K562 (cell line): Measurements from ENCODE around the gene PRUNE1. TPM values are rescaled to one million over a fixed set of nuclear protein-coding genes. Genes with fewer than 3 reads are reported as not detected.

Experiments
- ATAC-seq: fragments of 200-7000 bp; cut with Tn5 transposase; 3 replicates; pipeline ENCODE4 v1.9.1; 2020; ENCODE audit warnings: moderate library complexity
- BruUV-seq: library from RNA; stranded (reverse); fragments of 400-500 nt; replicated peaks from 2 replicates; lab custom pipeline; 2021; lab: Mats Ljungman, UMichigan
- CTCF ChIA-PET: fragments of 300-600 bp; formaldehyde crosslinking; extraction: SDS; loops from one replicate; lab custom pipeline; 2021; ENCODE audit warnings: low intra/inter-chr PET ratio; lab: Yijun Ruan, JAX
- POLR2A ChIA-PET: fragments of 300-600, 350-650 bp; sonication (Branson Sonifier 250); formaldehyde crosslinking; extraction: SDS; loops from one replicate; lab custom pipeline; 2021; ENCODE audit warnings: antibody characterized with exemption, inconsistent platforms; lab: Yijun Ruan, JAX
- DNase-seq, 4 experiments: peaks; one replicate each; pipeline versions ENCODE4 v3.0.0 to v3.0.0-alpha.2; 2011 to 2018; ENCODE audit warnings: low spot score in 3 of 4, mixed read lengths in 3 of 4; ENCODE audit errors: extremely low read depth in 1 of 4
- FAIRE-seq: peaks from 2 replicates; lab custom pipeline; 2011; peaks lifted over from hg19 to GRCh38; lab: Jason Lieb, UNC
- H2AFZ ChIP-seq: 2 replicates; pipeline ENCODE4 v1.6.0; 2011; ENCODE audit warnings: low read depth, low read length, control low read depth, inconsistent platforms
- H3K27ac ChIP-seq: fragments of 200-600 bp; 3 replicates; pipeline ENCODE4 v1.8.0; 2011; ENCODE audit warnings: low read depth, mild to moderate bottlenecking, control low read depth, inconsistent platforms, low read length, moderate library complexity, mixed read lengths; ENCODE audit errors: extremely low read depth
- H3K27me3 ChIP-seq, 2 experiments: fragments of 300-600 bp in 1 of 2; 2 replicates in 1 of 2; 3 replicates in 1 of 2; pipeline versions ENCODE4 v1.6.0 to v1.8.0; 2011; ENCODE audit warnings: inconsistent platforms in 2 of 2, low read length in 2 of 2, mild to moderate bottlenecking in 1 of 2, mixed read lengths in 1 of 2, moderate library complexity in 1 of 2; ENCODE audit not compliant: control insufficient read depth in 2 of 2, insufficient read depth in 2 of 2
- H3K36me3 ChIP-seq: fragments of 300-600 bp; 3 replicates; pipeline ENCODE4 v1.8.0; 2011; ENCODE audit warnings: mild to moderate bottlenecking, low read length, inconsistent platforms; ENCODE audit not compliant: control insufficient read depth, insufficient read depth
- H3K4me1 ChIP-seq, 2 experiments: fragments of 200-600 bp in 1 of 2; replicated peaks in 1 of 2; 2 replicates in 1 of 2; 3 replicates in 1 of 2; pipeline versions ENCODE4 v1.5.1 to v1.8.0; 2011; ENCODE audit warnings: inconsistent platforms in 2 of 2, low read length in 2 of 2, mild to moderate bottlenecking in 1 of 2, mixed read lengths in 1 of 2, moderate library complexity in 1 of 2; ENCODE audit not compliant: control insufficient read depth in 2 of 2, insufficient read depth in 2 of 2
- H3K4me2 ChIP-seq: 2 replicates; pipeline ENCODE4 v1.6.1; 2011; ENCODE audit warnings: low read length, control low read depth, inconsistent platforms, mixed read lengths; ENCODE audit not compliant: insufficient read depth
- H3K4me3 ChIP-seq: fragments of 200-600 bp; sonication (generic), shearing (Covaris generic); 2 replicates; pipeline ENCODE4 v1.5.1; 2016; ENCODE audit warnings: control low read depth, inconsistent platforms
- H3K79me2 ChIP-seq: fragments of 200-600 bp; 3 replicates; pipeline ENCODE4 v1.8.0; 2011; ENCODE audit warnings: low read length, inconsistent platforms; ENCODE audit not compliant: control insufficient read depth, insufficient read depth
- H3K9ac ChIP-seq, 2 experiments: 2 replicates each; pipeline versions ENCODE4 v1.6.0 to v1.6.1; 2011; ENCODE audit warnings: low read depth in 2 of 2, low read length in 2 of 2, control low read depth in 1 of 2, inconsistent platforms in 1 of 2, mild to moderate bottlenecking in 1 of 2, mixed read lengths in 1 of 2; ENCODE audit not compliant: insufficient read depth in 1 of 2
- H3K9me1 ChIP-seq: one replicate; pipeline ENCODE4 v1.6.0; 2011; ENCODE audit warnings: inconsistent platforms, mild to moderate bottlenecking, low read length, moderate library complexity; ENCODE audit not compliant: control insufficient read depth, insufficient read depth
- H3K9me3 ChIP-seq: replicated peaks from 2 replicates; pipeline ENCODE4 v1.5.1; 2011; ENCODE audit warnings: low read depth, low read length, inconsistent platforms; ENCODE audit not compliant: control insufficient read depth, insufficient read depth
- H4K20me1 ChIP-seq: replicated peaks from 2 replicates; pipeline ENCODE4 v1.6.1; 2011; ENCODE audit warnings: low read length, inconsistent platforms, mixed read lengths; ENCODE audit not compliant: control insufficient read depth, insufficient read depth
- BRD9 ChIP-seq: fragments of 450-650 bp; IDR thresholded peaks from 2 replicates; pipeline ENCODE4 v1.6.1; 2018; ENCODE audit warnings: low read depth; ENCODE audit not compliant: partially characterized antibody
- BRF1 ChIP-seq: IDR thresholded peaks from 3 replicates; pipeline ENCODE4 v1.6.1; 2011; ENCODE audit warnings: borderline replicate concordance, mild to moderate bottlenecking; ENCODE audit not compliant: insufficient read length; ENCODE audit errors: extremely low read depth
- DDX20 ChIP-seq: fragments of 450-650 bp; IDR thresholded peaks from 2 replicates; pipeline ENCODE4 v1.6.1; 2016; ENCODE audit warnings: missing genetic modification characterization, low read depth, mild to moderate bottlenecking, missing compliant biosample characterization, moderate library complexity
- FOXM1 ChIP-seq, 2 experiments: fragments of 450-650 bp in 1 of 2; sonication (generic) in 1 of 2; formaldehyde crosslinking in 1 of 2; IDR thresholded peaks; 2 replicates each; pipeline versions ENCODE4 v1.6.1 to v1.9.0; 2017 to 2022; ENCODE audit warnings: low read depth in 2 of 2, mild to moderate bottlenecking in 2 of 2, missing genetic modification reagents in 1 of 2, moderate library complexity in 1 of 2
- HMG20B ChIP-seq: fragments of 250-450 bp; sonication (Bioruptor Pico); IDR thresholded peaks from 2 replicates; pipeline ENCODE4 v1.5.0; 2021; ENCODE audit warnings: mild to moderate bottlenecking
- KDM1A ChIP-seq, 2 experiments: fragments of 450-650 bp; IDR thresholded peaks; 2 replicates each; pipeline ENCODE4 v1.6.1; 2016; ENCODE audit warnings: mild to moderate bottlenecking in 2 of 2
- L3MBTL2 ChIP-seq: fragments of 450-650 bp; IDR thresholded peaks from 2 replicates; pipeline ENCODE4 v1.6.1; 2016; ENCODE audit warnings: mild to moderate bottlenecking, moderate library complexity
- MITF ChIP-seq: IDR thresholded peaks from 2 replicates; pipeline ENCODE4 v1.6.1; 2014; ENCODE audit warnings: antibody characterized with exemption
- MYC ChIP-seq, 2 experiments: fragments of 250-450 bp in 1 of 2; sonication (Bioruptor Pico) in 1 of 2; IDR thresholded peaks; 2 replicates each; pipeline versions ENCODE4 v1.5.1 to v1.6.1; 2012 to 2021; ENCODE audit warnings: low read depth in 2 of 2, borderline replicate concordance in 1 of 2, improper control_type of control experiment in 1 of 2, low read length in 1 of 2, mild to moderate bottlenecking in 1 of 2, moderate library complexity in 1 of 2
- NFXL1 ChIP-seq: fragments of 450-650 bp; formaldehyde crosslinking; IDR thresholded peaks from 2 replicates; pipeline ENCODE4 v1.4.0; 2021; ENCODE audit warnings: mild to moderate bottlenecking
- OTX1 ChIP-seq: fragments of 450-650 bp; formaldehyde crosslinking; IDR thresholded peaks from 2 replicates; pipeline ENCODE4 v1.4.0; 2022; ENCODE audit warnings: mild to moderate bottlenecking
- POLR2A ChIP-seq: fragments of 450-650 bp; conservative IDR thresholded peaks from 2 replicates; pipeline ENCODE4 v1.6.1; 2016
- TAF1 ChIP-seq: IDR thresholded peaks from 2 replicates; pipeline ENCODE4 v1.6.1; 2011; ENCODE audit warnings: mild to moderate bottlenecking, low read length, moderate library complexity; ENCODE audit not compliant: insufficient read depth, control insufficient read depth, severe bottlenecking; ENCODE audit errors: extremely low read depth
- ZC3H8 ChIP-seq: fragments of 450-650 bp; IDR thresholded peaks from 2 replicates; pipeline ENCODE4 v1.6.1; 2017
- ZNF124 ChIP-seq: sonication (generic); formaldehyde crosslinking; IDR thresholded peaks from 2 replicates; pipeline ENCODE4 v1.8.1; 2022; ENCODE audit warnings: missing genetic modification reagents
- ZNF253 ChIP-seq: fragments of 250-450 bp; sonication (Bioruptor Pico); conservative IDR thresholded peaks from 2 replicates; pipeline ENCODE4 v1.6.1; 2021; ENCODE audit warnings: mild to moderate bottlenecking
- ZNF512 ChIP-seq: IDR thresholded peaks from 2 replicates; pipeline ENCODE4 v1.6.1; 2016; ENCODE audit warnings: missing genetic modification characterization, missing compliant biosample characterization
- WGBS: fragments of 100-300 bp; shearing (Covaris generic); methylation state at CpG from one replicate; pipeline ENCODE4 v1.1.6; 2016; ENCODE audit warnings: low coverage, mixed read lengths; ENCODE audit not compliant: insufficient coverage; ENCODE audit errors: missing lambda C conversion rate; 5-methylcytosine and 5-hydroxymethylcytosine counted together
- in situ Hi-C: fragments of 300-500 bp; cut with MboI; formaldehyde crosslinking; loops from 4 replicates; pipeline ENCODE4 v1.15.0; 2018; ENCODE audit warnings: inconsistent platforms, mixed read lengths
- intact Hi-C: fragments of 100-400 bp; cut with micrococcal nuclease; formaldehyde crosslinking; loops from 2 replicates; pipeline ENCODE4 v1.14.2; 2022
- polyA plus RNA-seq, 8 experiments: library from polyadenylated mRNA; depleted of rRNA in 4 of 8; stranded (reverse) in 5 of 8; unstranded in 3 of 8; fragments of >200 nt; fragmentation: Nextera tagmentation in 2 of 8; fragmentation: Illumina TruSeq in 1 of 8; extraction: Ambion mirVana in 2 of 8; extraction: Trizol in 1 of 8; gene quantifications; 2 replicates each; pipeline versions ENCODE4 v1.2.1 to v1.2.3, GENCODE V29; 2011 to 2014; ENCODE audit warnings: inconsistent platforms in 1 of 8, missing spikeins in 1 of 8
- total RNA-seq, 7 experiments: library from RNA; depleted of rRNA in 6 of 7; stranded (reverse); fragments of >200 nt in 6 of 7; fragmentation: Illumina TruSeq in 2 of 7; extraction: Trizol in 2 of 7; gene quantifications; 2 replicates each; pipeline versions ENCODE4 v1.2.1 to v1.2.3, GENCODE V29; 2011 to 2021; ENCODE audit warnings: low replicate concordance in 1 of 7
- TF ChIP-seq, protein P1 (sequence below): fragments of 250-450 bp; sonication (Bioruptor Pico); IDR thresholded peaks from 2 replicates; pipeline ENCODE4 v1.4.0; 2020; ENCODE audit warnings: borderline replicate concordance

The PRUNE1 gene
- total and polyA plus RNA-seq, 9 of the 15 experiments (the other 6 are each of a cell fraction or from before 2014, with no cell fraction given) = 16.7 to 48.3 (median 26.2) TPM

- TF ChIP-seq HMG20B (CRISPR knock-in tag) (no peak), ZNF512 (tag) (no peak), MYC (IDR thresholded peaks at IDR 0.05; ENCODE audit: low read depth, low read length) (0 out of 2 replicates have a peak, but pooled peaks have one; percentile 12), MYC (CRISPR knock-in tag; IDR thresholded peaks at IDR 0.05; ENCODE audit: borderline replicate concordance, low read depth) (no peak), KDM1A (IDR thresholded peaks at IDR 0.05) (no peak)
Observed at GRCh38 chr1:151000408-151000807, 7.8 kb upstream of the PRUNE1 start (continued).

- ATAC-seq (peak; percentile 61), DNase-seq (peak; percentile 54 to 68 (median 58)), FAIRE-seq (peak; percentile 70)
- no peak overlapping the region for H2AFZ ChIP-seq
- no peaks in the 10 kb centered on the region for H3K27me3 ChIP-seq
- peak overlapping the region; percentile 64; the same call in 2 of the 3 replicates for H3K27ac ChIP-seq
- no TSS peak for BruUV-seq
- intact Hi-C loops = no loop called here
- no peaks in the 10 kb centered on the region for H4K20me1 ChIP-seq
- POLR2A ChIA-PET = interaction anchor here (0.6 to 2.0 kb wide), 12 partner anchors 10 to 882 kb away, joined by 3 to 7 read pairs (median 4); partner anchors contain the start of genes ANXA9 and MCL1
- H3K9ac ChIP-seq = peak overlapping the region; percentile 25 to 27; a peak in 1 of 4 replicates
- 14% methylated on average over 4 of the region's 4 CpGs for WGBS
- peaks cover 49 to 55% of the 10 kb centered on the region in 2 experiments for H3K4me1 ChIP-seq
- CTCF ChIA-PET = no interaction called here
- H3K79me2 ChIP-seq = peaks cover 9% of the 10 kb centered on the region; the same call in 1 of the 3 replicates
- H3K36me3 ChIP-seq = peaks cover 7% of the 10 kb centered on the region; the same call in 2 of the 3 replicates
- in situ Hi-C loops = no loop called here
- no peak overlapping the region for H3K4me3 ChIP-seq
- H3K4me2 ChIP-seq = 0 out of 2 replicates have a peak overlapping the region, but pooled peaks have one; percentile 13
- no peaks in the 10 kb centered on the region for H3K9me1 ChIP-seq
- no peaks in the 10 kb centered on the region for H3K9me3 ChIP-seq
- no peak for TF ChIP-seq DDX20 (tag)
- TF ChIP-seq POLR2A = no peak
- no peak for TF ChIP-seq NFXL1 (CRISPR knock-in tag)
- no peak for TF ChIP-seq TAF1
- TF ChIP-seq ZNF124 (CRISPR knock-in tag) = no peak
- no peak for TF ChIP-seq ZNF253 (CRISPR knock-in tag)
- TF ChIP-seq FOXM1 (IDR thresholded peaks at IDR 0.05; ENCODE audit: low read depth) = no peak
- no peak for TF ChIP-seq FOXM1 (CRISPR knock-in tag; IDR thresholded peaks at IDR 0.05; ENCODE audit: low read depth)
- TF ChIP-seq BRF1 = no peak
- no peak for TF ChIP-seq MITF
- TF ChIP-seq, protein P1, sequence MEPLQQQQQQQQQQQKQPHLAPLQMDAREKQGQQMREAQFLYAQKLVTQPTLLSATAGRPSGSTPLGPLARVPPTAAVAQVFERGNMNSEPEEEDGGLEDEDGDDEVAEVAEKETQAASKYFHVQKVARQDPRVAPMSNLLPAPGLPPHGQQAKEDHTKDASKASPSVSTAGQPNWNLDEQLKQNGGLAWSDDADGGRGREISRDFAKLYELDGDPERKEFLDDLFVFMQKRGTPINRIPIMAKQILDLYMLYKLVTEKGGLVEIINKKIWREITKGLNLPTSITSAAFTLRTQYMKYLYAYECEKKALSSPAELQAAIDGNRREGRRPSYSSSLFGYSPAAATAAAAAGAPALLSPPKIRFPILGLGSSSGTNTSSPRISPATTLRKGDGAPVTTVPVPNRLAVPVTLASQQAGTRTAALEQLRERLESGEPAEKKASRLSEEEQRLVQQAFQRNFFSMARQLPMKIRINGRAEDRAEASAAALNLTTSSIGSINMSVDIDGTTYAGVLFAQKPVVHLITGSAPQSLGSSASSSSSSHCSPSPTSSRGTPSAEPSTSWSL = no peak
- TF ChIP-seq ZC3H8 = no peak
- TF ChIP-seq OTX1 (CRISPR knock-in tag) = no peak
- peak; percentile 37; the same call in 1 of the 2 replicates for TF ChIP-seq L3MBTL2
- peak; percentile 28 for TF ChIP-seq BRD9
Observed at GRCh38 chr1:151001602-151002001, 6.6 kb upstream of the PRUNE1 start.
